Mucosa of rectum (tissue), 2 donors: ENCODE results near the gene KRIT1.
"Not testable (repeated sequence)": the region's sequence is repeated elsewhere in the genome, so short reads cannot be mapped to it uniquely, and the experiment has no call there.

Experiments used
- H3K27ac ChIP-seq, 2 donors: one replicate each; pipeline ENCODE4 v1.7.0; 2013; ENCODE audit warnings: inconsistent platforms in 2 of 2, low read depth in 2 of 2, low read length in 2 of 2
- H3K27me3 ChIP-seq, 2 donors: one replicate each; pipeline ENCODE4 v1.7.0; 2013; ENCODE audit warnings: low read length in 2 of 2; ENCODE audit not compliant: control insufficient read depth in 2 of 2, insufficient read depth in 2 of 2
- H3K36me3 ChIP-seq, 2 donors: one replicate each; pipeline ENCODE4 v1.7.0; 2013; ENCODE audit warnings: low read length in 2 of 2; ENCODE audit not compliant: control insufficient read depth in 2 of 2, insufficient read depth in 2 of 2
- H3K4me1 ChIP-seq, 2 donors: one replicate each; pipeline ENCODE4 v1.7.0; 2013; ENCODE audit warnings: low read length in 2 of 2, mild to moderate bottlenecking in 1 of 2; ENCODE audit not compliant: control insufficient read depth in 2 of 2, insufficient read depth in 2 of 2
- H3K4me3 ChIP-seq, 2 donors: one replicate each; pipeline ENCODE4 v1.7.0; 2013; ENCODE audit warnings: low read length in 2 of 2
- H3K9ac ChIP-seq, 2 donors: one replicate each; pipeline ENCODE4 v1.7.0; 2013; ENCODE audit warnings: low read length in 2 of 2, low read depth in 1 of 2, mild to moderate bottlenecking in 1 of 2
- H3K9me3 ChIP-seq, 2 donors: one replicate each; pipeline ENCODE4 v1.7.0; 2013; ENCODE audit warnings: low read length in 2 of 2; ENCODE audit not compliant: control insufficient read depth in 2 of 2
- donor health status: healthy.
- donor health status: Normal muscosa, but diverticular disease.

The KRIT1 gene

DNA sequence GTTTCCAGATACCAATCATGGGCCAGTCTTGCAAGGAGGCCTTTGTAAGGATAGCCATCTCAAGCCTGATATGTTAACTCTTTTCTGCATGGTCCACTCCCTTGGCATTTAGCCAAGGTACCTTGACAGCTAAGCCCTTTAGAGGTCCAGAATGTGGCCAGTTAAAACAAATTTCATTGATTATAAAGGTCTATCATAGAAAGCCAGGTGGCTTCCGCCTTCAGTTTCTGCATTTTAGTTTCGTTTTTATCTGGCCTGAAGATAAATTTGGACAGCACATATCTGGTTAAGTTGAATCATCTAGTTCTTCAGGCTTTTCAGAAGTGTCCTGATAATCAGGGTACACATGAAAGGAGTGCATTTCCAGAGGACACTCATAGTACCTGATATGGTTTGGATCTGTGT, 30.7 kb upstream of the KRIT1 start:
- Histone ChIP-seq H3K27me3 (no peaks in the 10 kb centered on the region), H3K4me3 (no peak overlapping the region)

DNA sequence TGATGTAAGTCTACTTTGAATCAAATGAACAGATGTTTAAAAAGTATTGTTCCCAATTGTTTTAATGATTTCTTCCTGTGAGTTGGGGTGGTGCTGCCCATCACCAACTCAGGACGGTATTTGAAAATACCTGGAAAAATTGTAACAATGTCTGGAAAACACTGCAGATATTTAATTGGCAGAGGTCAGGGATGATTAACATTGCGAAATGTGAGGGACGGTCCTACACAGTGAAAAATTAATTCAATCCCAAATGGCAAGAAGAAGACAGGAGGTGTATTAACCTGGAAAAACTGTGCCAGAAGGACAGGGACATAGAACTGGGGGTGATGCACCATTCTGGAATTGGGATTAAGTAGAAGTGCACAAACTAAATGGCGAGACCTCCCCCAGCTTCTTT, 29.6 kb upstream of the KRIT1 start:
- no peaks in the 10 kb centered on the region for H3K9me3 ChIP-seq
- no peak overlapping the region for H3K27ac ChIP-seq
- H3K9ac ChIP-seq: no peak overlapping the region
- no peaks in the 10 kb centered on the region for H3K4me1 ChIP-seq
- no peaks in the 10 kb centered on the region for H3K36me3 ChIP-seq
- H3K27me3 ChIP-seq: no peaks in the 10 kb centered on the region
- no peak overlapping the region for H3K4me3 ChIP-seq

More for the DNA sequence above, 30.7 kb upstream of the KRIT1 start:
- Histone ChIP-seq H3K9ac (no peak overlapping the region), H3K27ac (no peak overlapping the region), H3K36me3 (peaks cover 0 to 5% of the 10 kb centered on the region in 2 donors), H3K4me1 (no peaks in the 10 kb centered on the region), H3K9me3 (peaks cover 5% of the 10 kb centered on the region in 2 donors)

DNA sequence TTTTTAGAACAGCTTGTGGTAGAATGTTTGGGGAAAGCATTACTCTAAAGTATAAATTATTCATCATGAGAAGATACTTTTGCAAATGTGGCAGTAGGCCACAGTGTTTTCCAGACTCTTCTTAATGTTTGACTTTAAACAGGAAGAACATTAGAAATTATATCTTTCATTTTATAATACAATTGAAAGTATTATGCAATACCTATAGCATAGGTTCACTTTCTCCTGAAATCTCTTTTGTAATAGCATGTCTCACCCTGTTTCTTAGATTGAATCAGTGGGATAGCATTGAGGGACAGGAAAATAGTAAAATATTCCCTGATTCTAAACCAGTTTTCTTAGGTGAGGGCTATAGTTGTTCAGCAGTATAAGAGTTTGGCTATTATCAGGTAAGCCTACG, 23.2 kb upstream of the KRIT1 start:
- Histone ChIP-seq H3K4me1 (no peaks in the 10 kb centered on the region), H3K27me3 (no peaks in the 10 kb centered on the region), H3K4me3 (no peak overlapping the region), H3K27ac (no peak overlapping the region), H3K9ac (no peak overlapping the region), H3K9me3 (no peaks in the 10 kb centered on the region), H3K36me3 (no peaks in the 10 kb centered on the region)

DNA sequence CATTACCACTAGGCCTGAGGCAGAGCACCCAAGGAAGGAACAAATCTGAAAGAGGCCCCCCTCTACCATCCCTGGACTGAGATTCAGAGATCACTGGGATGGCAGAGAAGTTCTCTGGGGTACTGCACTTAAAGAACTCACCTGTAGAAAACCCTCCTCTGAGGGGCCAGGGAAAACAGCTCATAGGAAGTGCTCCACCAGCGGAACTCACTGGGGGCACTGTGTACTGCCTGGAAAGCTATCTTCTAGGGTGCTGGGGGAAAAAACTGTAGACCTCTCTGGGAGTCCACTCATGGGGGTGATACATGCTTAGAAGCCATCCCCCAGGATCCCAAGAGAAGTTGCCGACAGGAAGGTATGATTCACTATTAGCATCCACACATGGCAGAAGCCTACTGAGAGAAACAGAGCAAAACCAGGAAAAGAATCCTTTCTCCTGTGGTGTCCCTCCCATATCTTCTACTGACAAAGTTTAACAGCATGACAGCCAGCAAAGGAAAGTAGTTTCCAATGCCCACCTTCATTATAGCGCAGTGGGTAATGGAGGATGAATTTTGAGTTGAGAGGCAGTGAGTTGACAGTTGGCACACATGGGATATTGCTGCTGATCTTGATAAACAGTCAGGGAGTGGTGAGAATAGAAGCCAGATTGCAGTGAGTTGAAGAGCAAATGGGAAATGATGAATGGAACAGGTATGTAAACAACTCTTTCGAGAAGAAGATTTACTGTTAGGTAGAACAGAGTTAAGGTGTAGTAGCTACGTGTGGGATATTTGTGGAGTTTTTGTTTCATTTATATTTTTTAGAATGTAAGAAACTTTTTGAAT, 20.9 kb upstream of the KRIT1 start:
- Histone ChIP-seq H3K27ac (no peak overlapping the region), H3K9me3 (no peaks in the 10 kb centered on the region), H3K9ac (no peak overlapping the region), H3K27me3 (no peaks in the 10 kb centered on the region), H3K36me3 (no peaks in the 10 kb centered on the region), H3K4me3 (no peak overlapping the region), H3K4me1 (no peaks in the 10 kb centered on the region)

DNA sequence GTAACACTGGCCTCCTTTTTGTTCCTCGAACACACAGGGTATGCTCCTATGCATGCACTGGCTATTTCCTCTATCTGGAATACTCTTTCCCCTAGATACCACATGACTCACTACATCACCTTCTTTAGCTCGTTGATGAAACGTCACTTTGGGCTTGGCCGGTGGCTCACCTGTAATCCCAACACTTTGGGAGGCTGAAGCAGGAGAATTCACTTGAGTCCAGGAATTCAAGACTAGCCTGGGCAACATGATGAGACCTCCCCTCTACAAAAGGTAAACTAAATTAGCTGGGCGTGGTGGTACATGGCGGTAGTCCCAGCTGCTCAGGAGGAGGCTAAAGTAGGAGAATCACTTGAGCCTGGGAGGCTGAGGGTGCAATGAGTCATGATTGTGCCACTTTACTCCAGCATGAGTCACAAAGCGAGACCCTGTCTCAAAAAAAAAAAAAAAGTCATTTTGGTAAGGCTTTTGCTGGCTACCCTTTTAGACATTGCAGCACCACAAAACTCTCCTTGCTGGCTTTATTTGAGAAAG, 14.6 kb upstream of the KRIT1 start:
- no peak overlapping the region for H3K27ac ChIP-seq
- H3K36me3 ChIP-seq: no peaks in the 10 kb centered on the region
- H3K4me1 ChIP-seq: no peaks in the 10 kb centered on the region
- H3K9me3 ChIP-seq: no peaks in the 10 kb centered on the region
- no peak overlapping the region for H3K4me3 ChIP-seq
- H3K27me3 ChIP-seq: no peaks in the 10 kb centered on the region
- no peak overlapping the region for H3K9ac ChIP-seq

DNA sequence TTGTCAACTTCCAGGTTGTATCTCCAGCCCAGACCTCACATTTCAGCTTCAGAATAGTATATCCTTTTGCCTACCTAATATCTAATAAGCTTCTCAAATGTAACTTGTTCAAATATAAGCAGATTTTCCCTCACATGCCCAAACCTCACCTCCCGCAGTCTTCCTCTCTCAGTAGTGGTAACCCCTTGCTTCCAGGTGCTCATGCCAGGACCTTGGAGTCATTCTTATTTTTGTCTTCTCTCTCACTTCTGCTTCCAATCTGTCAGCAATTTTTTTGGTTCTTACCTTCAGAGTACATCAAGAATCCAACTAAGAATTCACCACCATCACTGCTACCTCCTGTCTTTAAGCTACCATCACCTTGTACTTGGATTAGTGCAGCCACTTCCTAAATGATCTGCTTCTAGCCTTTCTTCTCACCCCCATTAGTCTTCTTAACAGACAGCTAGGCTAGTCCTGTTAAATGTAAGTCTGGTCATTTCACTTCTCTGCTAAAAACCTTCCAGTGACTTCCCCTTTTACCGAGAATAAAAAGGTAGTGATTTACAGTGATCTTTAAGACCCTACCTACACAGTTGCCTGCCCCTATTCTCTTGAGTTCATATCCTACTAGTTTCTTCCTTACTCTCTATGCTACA, 14.0 kb upstream of the KRIT1 start:
- no peaks in the 10 kb centered on the region for H3K4me1 ChIP-seq
- no peak overlapping the region for H3K9ac ChIP-seq
- H3K9me3 ChIP-seq: no peaks in the 10 kb centered on the region
- no peaks in the 10 kb centered on the region for H3K27me3 ChIP-seq
- no peak overlapping the region for H3K4me3 ChIP-seq
- no peak overlapping the region for H3K27ac ChIP-seq
- H3K36me3 ChIP-seq: no peaks in the 10 kb centered on the region

DNA sequence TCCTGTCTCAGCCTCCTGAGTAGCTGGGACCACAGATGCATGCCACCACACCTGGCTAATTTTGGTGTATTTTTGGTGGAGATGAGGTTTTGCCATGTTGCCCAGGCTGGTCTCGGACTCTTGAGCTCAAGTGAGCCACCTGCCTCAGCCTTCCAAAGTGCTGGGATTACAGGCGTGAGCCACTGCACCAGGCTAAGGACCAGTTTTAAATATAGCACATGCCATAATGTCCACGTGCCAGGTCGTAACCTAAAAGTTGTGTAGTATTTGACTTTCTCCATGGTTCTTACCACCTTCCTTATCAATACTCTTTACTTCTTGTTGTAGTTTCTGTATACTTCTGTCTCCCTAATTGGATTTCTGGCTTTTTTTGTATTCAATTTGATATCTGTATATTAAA, 13.3 kb upstream of the KRIT1 start:
- no peak overlapping the region for H3K27ac ChIP-seq
- H3K4me3 ChIP-seq: no peak overlapping the region
- H3K27me3 ChIP-seq: no peaks in the 10 kb centered on the region
- no peaks in the 10 kb centered on the region for H3K36me3 ChIP-seq
- H3K4me1 ChIP-seq: no peaks in the 10 kb centered on the region
- H3K9me3 ChIP-seq: no peaks in the 10 kb centered on the region
- H3K9ac ChIP-seq: no peak overlapping the region

DNA sequence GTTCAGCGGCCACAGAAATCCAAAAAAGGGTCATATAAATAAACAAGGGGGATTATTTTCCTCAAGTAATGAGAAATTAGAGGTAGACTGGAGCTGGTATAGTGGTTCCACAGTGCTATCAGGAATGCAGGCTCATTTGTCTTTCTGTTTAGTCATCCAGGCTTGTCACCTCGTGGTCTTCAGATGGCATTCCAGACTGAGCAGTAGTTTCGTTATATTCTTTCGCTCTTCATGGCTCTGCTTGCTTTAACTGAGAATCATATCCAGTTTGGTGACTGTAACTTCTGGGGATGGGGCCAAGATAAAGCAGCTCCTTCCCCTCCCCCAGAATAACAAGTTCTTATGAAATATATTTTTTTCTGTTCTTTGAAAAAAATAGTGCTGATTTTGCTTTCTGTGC, 9.6 kb upstream of the KRIT1 start:
- Histone ChIP-seq H3K27me3 (no peaks in the 10 kb centered on the region), H3K36me3 (peaks cover 0 to 9% of the 10 kb centered on the region in 2 donors), H3K9me3 (no peaks in the 10 kb centered on the region), H3K4me1 (no peaks in the 10 kb centered on the region), H3K27ac (no peak overlapping the region), H3K9ac (no peak overlapping the region), H3K4me3 (no peak overlapping the region)

DNA sequence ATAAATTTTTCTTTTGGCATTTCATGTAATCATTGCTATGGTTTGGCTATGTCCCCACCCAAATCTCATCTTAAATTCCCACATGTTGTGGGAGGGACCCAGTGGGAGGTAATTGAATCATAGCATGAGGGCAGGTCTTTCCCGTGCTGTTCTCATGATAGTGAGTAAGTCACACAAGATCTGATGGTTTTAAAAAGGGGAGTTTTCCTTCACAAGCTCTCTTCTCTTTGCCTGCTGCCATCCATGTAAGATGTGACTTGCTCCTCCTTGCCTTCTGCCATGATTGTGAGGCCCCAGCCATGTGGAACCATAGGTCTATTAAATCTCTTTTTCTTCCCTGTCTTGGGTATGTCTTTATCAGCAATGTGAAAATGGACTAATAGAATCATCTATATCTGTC, 9.1 kb upstream of the KRIT1 start:
- H3K27me3 ChIP-seq, H3K4me1 ChIP-seq, H3K36me3 ChIP-seq, H3K9ac ChIP-seq, H3K4me3 ChIP-seq, H3K27ac ChIP-seq, H3K9me3 ChIP-seq: not testable (repeated sequence)

DNA sequence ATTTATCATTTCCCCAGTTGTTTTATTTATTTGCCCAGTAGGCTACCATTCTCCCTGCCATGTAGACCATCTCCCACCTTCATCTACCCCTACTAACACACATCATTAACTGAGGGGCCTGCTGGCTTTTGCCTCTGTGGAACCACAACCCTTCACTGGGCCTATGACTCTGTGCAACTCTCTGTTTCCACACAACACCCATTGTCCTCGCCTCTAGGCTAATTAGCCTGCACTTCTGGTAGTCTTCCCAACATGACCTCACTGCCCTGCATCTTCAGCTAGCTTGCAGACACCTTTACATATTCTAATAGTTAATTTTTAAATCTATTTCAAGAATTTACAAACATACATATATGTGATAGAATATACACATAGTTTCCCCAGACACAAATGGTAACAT, 7.5 kb upstream of the KRIT1 start:
- Histone ChIP-seq H3K27me3 (no peaks in the 10 kb centered on the region), H3K4me1 (no peaks in the 10 kb centered on the region), H3K4me3 (no peak overlapping the region), H3K9me3 (no peaks in the 10 kb centered on the region), H3K36me3 (peaks cover 0 to 9% of the 10 kb centered on the region in 2 donors), H3K27ac (no peak overlapping the region), H3K9ac (no peak overlapping the region)
